Skeletal muscle tissue (tissue), 4 donors: Measurements from ENCODE around the gene ZNF521. TPM values are rescaled to one million over a fixed set of nuclear protein-coding genes. Genes with fewer than 3 reads are reported as not detected.

Experiments
- H3K27ac ChIP-seq: one replicate; pipeline ENCODE4 v1.7.0; 2013; ENCODE audit warnings: mild to moderate bottlenecking, low read depth, low read length, inconsistent platforms
- H3K27me3 ChIP-seq, 3 donors: one replicate each; pipeline ENCODE4 v1.7.0; 2013; ENCODE audit warnings: low read length in 3 of 3; ENCODE audit not compliant: control insufficient read depth in 3 of 3, insufficient read depth in 3 of 3
- H3K36me3 ChIP-seq, 3 donors: one replicate each; pipeline ENCODE4 v1.7.0; 2013; ENCODE audit warnings: low read length in 3 of 3; ENCODE audit not compliant: control insufficient read depth in 3 of 3, insufficient read depth in 3 of 3
- H3K4me1 ChIP-seq, 3 donors: one replicate each; pipeline ENCODE4 v1.7.0; 2013; ENCODE audit warnings: low read length in 3 of 3, mild to moderate bottlenecking in 3 of 3; ENCODE audit not compliant: control insufficient read depth in 3 of 3, insufficient read depth in 3 of 3
- H3K4me3 ChIP-seq, 3 donors: one replicate each; pipeline ENCODE4 v1.7.0; 2013; ENCODE audit warnings: low read length in 3 of 3
- H3K9ac ChIP-seq, 3 donors: one replicate each; pipeline ENCODE4 v1.7.0; 2013; ENCODE audit warnings: low read length in 3 of 3, mild to moderate bottlenecking in 3 of 3, moderate library complexity in 2 of 3, low read depth in 1 of 3
- H3K9me3 ChIP-seq, 3 donors: one replicate each; pipeline ENCODE4 v1.7.0; 2013; ENCODE audit warnings: low read length in 3 of 3; ENCODE audit not compliant: control insufficient read depth in 3 of 3
- total RNA-seq: library from RNA; depleted of rRNA; stranded (reverse); fragments of >200 nt; gene quantifications from one replicate; pipeline ENCODE4 v1.2.3, GENCODE V29; 2014
- donor health status: Osteomylitis.

ZNF521 gene
- total RNA-seq, 1 donor from 2014 or later, result 40.2 TPM

DNA sequence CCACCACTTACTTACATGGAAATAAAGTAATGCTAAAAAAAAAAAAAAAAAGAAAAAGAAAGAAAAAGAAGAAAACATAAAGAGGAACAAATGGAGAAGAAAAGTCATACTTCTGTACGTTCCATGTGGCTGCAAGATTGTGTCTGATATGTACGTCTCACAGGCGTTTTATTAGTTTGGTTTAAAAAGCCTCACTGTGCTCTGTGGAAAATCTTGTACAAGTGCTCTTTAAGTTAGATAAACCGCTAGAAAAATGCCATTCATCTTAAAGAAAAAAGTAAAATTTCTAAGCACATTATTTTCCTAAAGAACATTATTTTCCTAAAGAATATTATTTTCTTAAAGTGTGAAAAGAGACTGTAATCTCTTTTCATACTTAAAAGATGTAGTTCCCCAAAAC is 165.1 kb downstream of the ZNF521 start:
- H3K4me3 ChIP-seq, result no peak overlapping the region
- no peak overlapping the region for H3K27ac ChIP-seq
- no peaks in the 10 kb centered on the region for H3K27me3 ChIP-seq
- no peaks in the 10 kb centered on the region for H3K9me3 ChIP-seq
- no peaks in the 10 kb centered on the region for H3K4me1 ChIP-seq
- H3K9ac ChIP-seq, result no peak overlapping the region
- H3K36me3 ChIP-seq, result no peaks in the 10 kb centered on the region

DNA sequence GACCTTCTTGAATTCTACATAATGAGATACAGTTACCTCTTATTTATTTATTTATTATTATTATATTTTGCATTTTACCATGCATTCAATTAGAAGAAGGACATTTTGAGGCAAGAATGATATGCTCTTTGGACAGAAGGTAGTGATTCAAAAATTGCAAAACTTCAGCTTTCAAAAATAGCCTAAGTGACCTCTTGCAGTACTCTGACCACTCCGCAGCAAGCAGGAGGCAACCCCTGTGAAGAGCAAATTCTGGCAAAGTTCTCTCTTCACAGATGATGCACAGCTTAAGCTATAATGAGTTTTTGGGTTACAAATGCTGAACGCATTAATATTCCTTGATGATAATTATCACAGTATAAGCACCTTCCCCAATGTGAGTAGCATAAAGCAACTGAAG is 170.0 kb downstream of the ZNF521 start:
- H3K9me3 ChIP-seq, result no peaks in the 10 kb centered on the region
- H3K27me3 ChIP-seq, result no peaks in the 10 kb centered on the region
- H3K4me1 ChIP-seq, result peaks cover 0 to 6% (median 5%) of the 10 kb centered on the region in 3 donors
- no peak overlapping the region for H3K27ac ChIP-seq
- H3K9ac ChIP-seq, result no peak overlapping the region
- H3K36me3 ChIP-seq, result no peaks in the 10 kb centered on the region
- no peak overlapping the region for H3K4me3 ChIP-seq

DNA sequence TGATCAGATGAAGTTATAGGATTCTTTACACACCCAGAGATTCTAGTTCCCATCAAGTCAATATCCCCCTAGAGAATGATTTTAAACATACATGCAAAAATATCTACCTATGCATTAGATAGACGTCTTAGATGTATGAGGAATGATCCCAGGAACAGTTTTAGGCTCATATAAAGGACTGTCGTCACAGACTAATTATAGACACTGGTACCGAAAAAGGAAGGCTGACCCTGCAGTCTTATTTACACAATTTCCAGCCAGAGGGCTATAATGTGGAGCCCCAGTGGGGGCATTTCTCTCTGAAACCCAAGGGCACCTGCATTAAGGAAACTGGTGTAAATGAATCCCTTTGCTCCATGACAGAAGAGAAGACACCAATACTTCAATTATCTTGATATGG is 170.4 kb downstream of the ZNF521 start:
- Histone ChIP-seq H3K9me3 (no peaks in the 10 kb centered on the region), H3K27ac (no peak overlapping the region), H3K36me3 (no peaks in the 10 kb centered on the region), H3K27me3 (no peaks in the 10 kb centered on the region), H3K9ac (no peak overlapping the region), H3K4me3 (no peak overlapping the region), H3K4me1 (peaks cover 0 to 6% (median 5%) of the 10 kb centered on the region in 3 donors)

DNA sequence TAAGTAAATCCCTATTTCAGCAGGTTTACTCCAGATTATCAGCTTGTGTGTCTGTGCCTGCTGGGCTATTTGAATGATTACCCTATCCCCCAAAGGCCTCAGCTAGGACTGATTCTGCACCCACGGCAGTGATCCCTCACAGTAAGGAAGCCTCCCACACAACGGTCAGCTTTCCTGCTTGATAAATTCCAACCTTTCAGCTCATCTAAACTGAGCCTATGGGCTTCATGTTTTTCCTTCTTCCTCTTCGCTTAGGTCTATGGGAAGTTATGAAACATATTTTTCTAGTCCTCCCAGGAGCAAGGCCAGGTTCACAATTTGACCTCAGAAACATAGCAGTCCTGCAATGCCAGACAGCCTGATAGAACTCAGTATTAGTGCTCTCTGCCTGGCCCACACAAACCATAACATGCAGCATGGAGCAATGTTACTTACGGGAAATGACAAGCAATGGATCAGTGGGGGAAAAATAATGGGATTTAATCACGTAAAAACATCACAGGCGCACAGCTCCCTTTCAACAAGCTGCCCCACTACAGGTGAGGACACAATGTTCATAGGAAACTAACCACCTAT is 170.9 kb downstream of the ZNF521 start:
- H3K9me3 ChIP-seq, result no peaks in the 10 kb centered on the region

DNA sequence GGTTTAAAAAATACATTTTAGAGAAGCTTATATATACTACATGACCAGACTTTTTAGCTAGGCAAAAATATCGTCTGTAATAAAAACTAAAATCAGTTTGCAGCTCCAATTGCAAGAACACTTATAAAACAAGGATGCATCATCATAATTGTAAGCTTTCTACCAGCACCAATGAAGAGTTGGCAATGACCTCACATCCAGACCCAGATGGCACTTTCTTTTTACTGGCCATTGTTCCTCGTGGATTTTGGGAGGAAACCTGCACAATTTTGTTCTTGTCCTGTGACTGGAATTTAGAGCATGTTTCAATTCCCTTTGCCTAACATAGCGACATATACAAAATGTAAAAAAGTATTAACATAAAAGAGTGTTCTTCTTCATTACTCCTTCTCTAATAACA is 174.3 kb downstream of the ZNF521 start:
- Histone ChIP-seq H3K36me3 (no peaks in the 10 kb centered on the region), H3K27ac (no peak overlapping the region), H3K4me1 (peaks cover 0 to 6% (median 5%) of the 10 kb centered on the region in 3 donors), H3K27me3 (no peaks in the 10 kb centered on the region), H3K9ac (no peak overlapping the region), H3K4me3 (no peak overlapping the region), H3K9me3 (no peaks in the 10 kb centered on the region)

More for the DNA sequence above, 170.9 kb downstream of the ZNF521 start:
- no peaks in the 10 kb centered on the region for H3K36me3 ChIP-seq
- no peak overlapping the region for H3K9ac ChIP-seq
- no peak overlapping the region for H3K4me3 ChIP-seq
- H3K4me1 ChIP-seq, result peaks cover 0 to 6% (median 5%) of the 10 kb centered on the region in 3 donors
- no peaks in the 10 kb centered on the region for H3K27me3 ChIP-seq
- no peak overlapping the region for H3K27ac ChIP-seq

DNA sequence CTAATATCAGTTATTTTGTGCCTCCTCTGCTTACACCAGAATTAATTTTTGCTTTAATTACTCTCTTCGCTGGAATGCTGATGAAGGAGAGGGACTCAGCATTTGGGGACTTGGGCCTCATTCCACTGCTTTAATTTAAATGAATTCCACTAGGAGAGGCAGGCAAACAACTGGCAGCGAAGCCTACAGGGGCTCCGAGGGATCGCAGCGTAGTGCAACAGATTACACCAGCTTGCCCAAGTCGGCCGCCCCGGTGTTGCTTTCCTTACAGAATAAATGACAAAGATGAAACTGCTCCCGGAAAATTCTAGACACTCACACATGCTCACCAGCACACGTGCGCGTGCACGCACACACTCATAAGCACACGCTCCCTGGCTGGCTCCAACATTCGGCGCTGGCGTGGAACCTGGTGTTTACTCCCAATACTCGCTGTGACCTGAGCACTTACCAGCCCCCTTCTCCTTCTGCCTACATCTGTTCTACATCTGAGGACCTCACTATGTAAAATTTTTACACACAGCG is 175.4 kb downstream of the ZNF521 start:
- Histone ChIP-seq H3K4me3 (no peak overlapping the region), H3K27ac (no peak overlapping the region), H3K9ac (no peak overlapping the region), H3K36me3 (no peaks in the 10 kb centered on the region), H3K4me1 (peaks cover 0 to 6% (median 3%) of the 10 kb centered on the region in 3 donors), H3K27me3 (no peaks in the 10 kb centered on the region), H3K9me3 (no peaks in the 10 kb centered on the region)

DNA sequence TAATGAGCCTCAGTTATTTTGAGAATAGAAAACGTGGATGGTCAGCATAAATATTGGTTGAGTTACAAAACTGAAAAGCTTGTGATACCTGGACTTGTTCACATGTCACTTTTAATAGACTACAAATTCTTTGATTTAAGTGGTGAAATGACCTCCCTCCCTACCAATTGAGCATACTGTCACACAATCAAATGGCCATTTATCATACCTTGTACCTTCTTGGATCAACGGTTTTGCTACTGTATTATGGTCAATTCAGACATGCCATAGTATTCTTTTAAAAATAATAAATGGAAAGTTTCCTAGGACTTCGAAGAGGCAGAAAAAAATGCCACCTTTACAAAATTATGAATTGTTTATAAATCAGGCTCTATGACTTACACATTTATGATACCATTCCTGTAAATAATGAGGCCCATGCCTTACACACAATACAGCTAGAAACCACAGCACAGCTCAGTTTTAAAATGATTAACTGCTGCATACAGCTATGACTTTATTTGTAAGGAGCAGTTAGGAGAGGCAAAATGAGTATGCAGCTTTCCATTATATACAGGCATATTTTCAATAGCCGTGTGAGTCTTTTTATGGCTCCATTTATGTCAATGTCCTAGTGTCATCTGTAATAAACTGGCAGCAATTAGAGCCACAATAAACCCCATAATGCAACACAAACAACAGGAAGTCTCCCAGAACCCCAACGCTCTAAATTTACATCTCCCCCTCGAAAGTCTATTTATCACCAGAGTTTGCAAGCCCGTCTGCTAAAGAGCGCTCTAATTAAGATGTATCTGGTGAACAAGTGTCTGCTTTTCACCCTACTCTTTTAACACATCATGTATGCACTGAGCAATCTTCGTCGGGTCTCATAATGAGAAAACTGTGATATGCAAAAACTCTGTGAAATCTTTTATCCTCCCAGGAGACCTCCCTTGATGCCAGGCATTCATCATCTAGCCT is 176.1 kb downstream of the ZNF521 start:
- Histone ChIP-seq H3K36me3 (no peaks in the 10 kb centered on the region), H3K4me1 (peaks cover 0 to 3% (median 2%) of the 10 kb centered on the region in 3 donors)

DNA sequence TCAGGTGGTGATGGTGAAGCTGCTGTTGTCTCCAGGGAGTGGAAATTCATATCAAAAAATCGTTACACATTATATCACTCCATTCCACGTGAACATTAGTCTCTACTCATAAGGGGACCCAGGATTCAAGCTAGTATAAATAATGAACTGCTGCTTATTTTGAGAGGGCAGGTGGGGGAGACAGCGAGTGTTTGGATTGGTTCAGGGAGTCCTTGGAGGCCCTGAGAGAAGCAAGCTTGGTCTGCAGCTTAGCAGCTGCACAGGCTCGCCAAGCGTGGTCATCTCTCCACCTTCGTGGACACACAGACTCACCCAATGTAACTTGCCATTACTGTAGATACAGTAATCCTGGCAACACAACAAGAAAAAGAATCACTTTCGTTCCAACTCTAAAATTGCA is 177.6 kb downstream of the ZNF521 start:
- Histone ChIP-seq H3K9ac (no peak overlapping the region), H3K9me3 (no peaks in the 10 kb centered on the region), H3K4me1 (no peaks in the 10 kb centered on the region), H3K4me3 (no peak overlapping the region), H3K27me3 (no peaks in the 10 kb centered on the region), H3K36me3 (no peaks in the 10 kb centered on the region), H3K27ac (no peak overlapping the region)

More for the DNA sequence above, 176.1 kb downstream of the ZNF521 start:
- Histone ChIP-seq H3K27me3 (no peaks in the 10 kb centered on the region), H3K27ac (no peak overlapping the region), H3K9me3 (no peaks in the 10 kb centered on the region), H3K4me3 (no peak overlapping the region), H3K9ac (no peak overlapping the region)

DNA sequence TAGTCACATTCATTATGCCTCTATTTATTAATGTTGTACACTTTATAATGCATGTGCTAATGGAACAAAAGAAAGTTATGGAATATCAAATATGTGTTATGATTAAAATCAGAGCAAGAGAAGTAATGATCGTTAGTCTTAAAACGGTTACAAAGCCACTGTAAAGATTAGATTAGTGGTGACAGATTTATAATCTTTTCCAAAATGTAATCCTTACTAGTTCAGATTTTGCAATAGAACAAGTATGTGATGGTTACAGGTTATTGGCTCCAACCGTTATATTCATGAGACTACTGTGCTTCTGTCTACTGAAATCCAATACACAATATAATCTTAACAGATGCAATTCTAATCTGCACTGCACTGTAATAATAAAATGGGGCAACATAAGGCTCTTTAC is 180.6 kb downstream of the ZNF521 start:
- H3K4me1 ChIP-seq, result peaks cover 0 to 10% (median 9%) of the 10 kb centered on the region in 3 donors
- H3K27me3 ChIP-seq, result no peaks in the 10 kb centered on the region
- H3K9me3 ChIP-seq, result no peaks in the 10 kb centered on the region
- H3K9ac ChIP-seq, result no peak overlapping the region
- H3K36me3 ChIP-seq, result no peaks in the 10 kb centered on the region
- no peak overlapping the region for H3K27ac ChIP-seq
- no peak overlapping the region for H3K4me3 ChIP-seq

DNA sequence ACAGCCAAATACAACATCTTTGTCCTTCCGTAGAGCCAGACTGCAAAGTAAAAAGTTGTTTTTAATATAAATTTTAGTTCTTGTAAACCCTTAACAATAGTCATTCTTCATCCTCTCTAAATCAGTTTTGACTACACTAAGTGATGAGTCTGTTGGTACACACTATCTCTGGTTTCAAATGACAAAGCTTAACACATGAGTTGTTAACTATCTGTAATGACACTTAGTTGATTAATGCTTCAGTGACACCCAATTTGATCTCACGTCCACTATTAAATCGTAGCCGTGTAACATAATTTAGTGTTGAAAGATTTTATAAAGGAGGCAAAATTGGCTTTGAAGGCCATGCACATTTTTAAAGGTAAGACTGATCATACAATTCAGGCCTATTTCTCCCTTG is 181.6 kb downstream of the ZNF521 start:
- Histone ChIP-seq H3K4me1 (peaks cover 1 to 16% (median 14%) of the 10 kb centered on the region in 3 donors), H3K9ac (no peak overlapping the region)

More for the DNA sequence above, 181.6 kb downstream of the ZNF521 start:
- H3K27ac ChIP-seq, result no peak overlapping the region
- H3K27me3 ChIP-seq, result no peaks in the 10 kb centered on the region
- H3K9me3 ChIP-seq, result no peaks in the 10 kb centered on the region
- H3K4me3 ChIP-seq, result no peak overlapping the region
- no peaks in the 10 kb centered on the region for H3K36me3 ChIP-seq
